Measurements from ENCODE around the gene BICRA.

GRCh38 chr19:47704024-47704423 is 95.1 kb downstream of the BICRA start:
- TF ChIP-seq CTCF (IDR thresholded peaks at IDR 0.05; ENCODE audit: borderline replicate concordance, extremely low read depth, low read length, poor library complexity, severe bottlenecking) = no peak
- no peak for TF ChIP-seq EZH2 (IDR thresholded peaks at IDR 0.05; ENCODE audit: borderline replicate concordance, low read depth, low read length, severe bottlenecking)

Data from DND-41 (cell line).